ENCODE data around the gene STAG2. TPM values are rescaled to one million over a fixed set of nuclear protein-coding genes. Genes with fewer than 3 reads are reported as not detected.

Gene STAG2
- total and polyA plus RNA-seq, 4 experiments from 2014 or later: 47.8 to 124 (median 87.2) TPM

- Histone ChIP-seq H3K27me3 (ENCODE audit: insufficient read depth, low read length) (no peaks in the 10 kb centered on the region), H3K36me3 (ENCODE audit: insufficient read depth, low read length) (no peaks in the 10 kb centered on the region), H3K27ac (ENCODE audit: low read depth, low read length) (no peak overlapping the region), H3K4me3 (ENCODE audit: low read length in 2 of 2) (no peak overlapping the region), H3K4me1 (ENCODE audit: insufficient read depth, low read length) (peaks cover 54% of the 10 kb centered on the region), H3K9me3 (ENCODE audit: control insufficient read depth in 1 of 2, low read length in 2 of 2) (no peaks in the 10 kb centered on the region)
- ChIA-PET CTCF (ENCODE audit: partially characterized antibody) (interaction anchor here (0.9 kb wide), 1 partner anchor 27 kb away, joined by 3 read pairs; no protein-coding TSS in a partner anchor), POLR2A (ENCODE audit: partially characterized antibody) (no interaction called here)
- DNase-seq: no peak
- Mint-ChIP-seq H3K27me3 (no peaks in the 10 kb centered on the region), H3K27ac (no peak overlapping the region), H3K36me3 (peaks cover 0 to 10% of the 10 kb centered on the region in 2 donors), H3K9me3 (peaks cover 0 to 2% (median 0%) of the 10 kb centered on the region in 8 donors), H3K4me1 (peaks cover 26 to 60% (median 34%) of the 10 kb centered on the region in 4 donors), H3K4me3 (no peak overlapping the region)
- intact Hi-C loops (cut with micrococcal nuclease): no loop called here
Measured at GRCh38 chrX:123973921-123974320, 12.4 kb downstream of the STAG2 start.

- intact Hi-C loops (cut with micrococcal nuclease): no loop called here
- H3K36me3 Mint-ChIP-seq: peaks cover 0 to 6% of the 10 kb centered on the region in 2 donors
- H3K27ac ChIP-seq (ENCODE audit: low read depth, low read length): no peak overlapping the region
- peaks cover 28 to 63% (median 38%) of the 10 kb centered on the region in 4 donors for H3K4me1 Mint-ChIP-seq
- no peak overlapping the region for H3K4me3 ChIP-seq (ENCODE audit: low read length in 2 of 2)
- H3K9me3 Mint-ChIP-seq: peaks cover 0 to 2% (median 0%) of the 10 kb centered on the region in 8 donors
- H3K36me3 ChIP-seq (ENCODE audit: insufficient read depth, low read length): no peaks in the 10 kb centered on the region
- peak overlapping the region in 1 of 8 donors; percentile 15 for H3K4me3 Mint-ChIP-seq
- CTCF ChIA-PET (ENCODE audit: partially characterized antibody): no interaction called here
- peak overlapping the region in 1 of 7 donors; percentile 42 for H3K27ac Mint-ChIP-seq
- H3K27me3 Mint-ChIP-seq: no peaks in the 10 kb centered on the region
- H3K9me3 ChIP-seq (ENCODE audit: control insufficient read depth in 1 of 2, low read length in 2 of 2): no peaks in the 10 kb centered on the region
- no peak for DNase-seq
- H3K4me1 ChIP-seq (ENCODE audit: insufficient read depth, low read length): peaks cover 61% of the 10 kb centered on the region
- POLR2A ChIA-PET (ENCODE audit: partially characterized antibody): no interaction called here
- H3K27me3 ChIP-seq (ENCODE audit: insufficient read depth, low read length): no peaks in the 10 kb centered on the region
Measured at GRCh38 chrX:123975180-123975579, 13.7 kb downstream of the STAG2 start.

GRCh38 chrX:123976706-123977316, 15.3 kb downstream of the STAG2 start:
- Histone ChIP-seq H3K4me3 (ENCODE audit: low read length in 2 of 2) (no peak overlapping the region), H3K9me3 (ENCODE audit: control insufficient read depth in 1 of 2, low read length in 2 of 2) (no peaks in the 10 kb centered on the region), H3K36me3 (ENCODE audit: insufficient read depth, low read length) (no peaks in the 10 kb centered on the region), H3K27me3 (ENCODE audit: insufficient read depth, low read length) (no peaks in the 10 kb centered on the region), H3K27ac (ENCODE audit: low read depth, low read length) (no peak overlapping the region), H3K4me1 (ENCODE audit: insufficient read depth, low read length) (peaks cover 59% of the 10 kb centered on the region)
- intact Hi-C loops (cut with micrococcal nuclease): loop anchor here (1.0 kb wide), 1 partner anchor 17 kb away; no protein-coding TSS in a partner anchor
- peak overlapping the region in 3 of 7 donors; percentile 12 to 65 (median 43) for H3K27ac Mint-ChIP-seq
- no peaks in the 10 kb centered on the region for H3K27me3 Mint-ChIP-seq
- no peaks in the 10 kb centered on the region for H3K36me3 Mint-ChIP-seq
- peak overlapping the region in 5 of 8 donors; percentile 0 to 59 (median 24) for H3K4me3 Mint-ChIP-seq
- ChIA-PET POLR2A (ENCODE audit: partially characterized antibody) (interaction anchor here (0.9 to 2.2 kb wide), 4 partner anchors 9 to 17 kb away, joined by 3 to 6 read pairs (median 4); no protein-coding TSS in a partner anchor), CTCF (ENCODE audit: partially characterized antibody) (interaction anchor here (0.7 to 2.8 kb wide), 5 partner anchors 14 to 144 kb away, joined by 3 to 8 read pairs (median 5); no protein-coding TSS in a partner anchor)
- no peaks in the 10 kb centered on the region for H3K9me3 Mint-ChIP-seq
- peak in 2 of 5 donors; percentile 21 to 26 for DNase-seq
- H3K4me1 Mint-ChIP-seq: peaks cover 30 to 62% (median 37%) of the 10 kb centered on the region in 4 donors

GRCh38 chrX:123983240-123983639, 21.7 kb downstream of the STAG2 start:
- peak overlapping the region in 4 of 7 donors; percentile 11 to 74 (median 37) for H3K27ac Mint-ChIP-seq
- H3K9me3 Mint-ChIP-seq: no peaks in the 10 kb centered on the region
- Histone ChIP-seq H3K27ac (ENCODE audit: low read depth, low read length) (no peak overlapping the region), H3K4me1 (ENCODE audit: insufficient read depth, low read length) (peaks cover 55% of the 10 kb centered on the region), H3K36me3 (ENCODE audit: insufficient read depth, low read length) (no peaks in the 10 kb centered on the region), H3K27me3 (ENCODE audit: insufficient read depth, low read length) (no peaks in the 10 kb centered on the region), H3K9me3 (ENCODE audit: control insufficient read depth in 1 of 2, low read length in 2 of 2) (no peaks in the 10 kb centered on the region), H3K4me3 (ENCODE audit: low read length in 2 of 2) (no peak overlapping the region)
- ChIA-PET POLR2A (ENCODE audit: partially characterized antibody) (interaction anchor here (0.7 kb wide), 1 partner anchor 15 kb away, joined by 3 read pairs; no protein-coding TSS in a partner anchor), CTCF (ENCODE audit: partially characterized antibody) (interaction anchor here (2.1 kb wide), 1 partner anchor 150 kb away, joined by 4 read pairs; no protein-coding TSS in a partner anchor)
- DNase-seq: no peak
- intact Hi-C loops (cut with micrococcal nuclease): no loop called here
- no peaks in the 10 kb centered on the region for H3K27me3 Mint-ChIP-seq
- H3K4me3 Mint-ChIP-seq: peak overlapping the region in 3 of 8 donors; percentile 6 to 78 (median 6)
- H3K36me3 Mint-ChIP-seq: peaks cover 0 to 6% of the 10 kb centered on the region in 2 donors
- H3K4me1 Mint-ChIP-seq: peaks cover 35 to 69% (median 50%) of the 10 kb centered on the region in 4 donors

- ChIA-PET POLR2A (ENCODE audit: partially characterized antibody) (interaction anchor here (1.0 to 1.3 kb wide), 2 partner anchors 10 to 27 kb away, joined by 3 to 4 read pairs; no protein-coding TSS in a partner anchor), CTCF (ENCODE audit: partially characterized antibody) (no interaction called here)
- Mint-ChIP-seq H3K9me3 (no peaks in the 10 kb centered on the region), H3K27me3 (no peaks in the 10 kb centered on the region), H3K27ac (no peak overlapping the region), H3K4me3 (no peak overlapping the region), H3K4me1 (peaks cover 35 to 67% (median 51%) of the 10 kb centered on the region in 4 donors), H3K36me3 (peaks cover 0 to 18% of the 10 kb centered on the region in 2 donors)
- Histone ChIP-seq H3K9me3 (ENCODE audit: control insufficient read depth in 1 of 2, low read length in 2 of 2) (no peaks in the 10 kb centered on the region), H3K27ac (ENCODE audit: low read depth, low read length) (no peak overlapping the region), H3K4me3 (ENCODE audit: low read length in 2 of 2) (no peak overlapping the region), H3K4me1 (ENCODE audit: insufficient read depth, low read length) (peaks cover 43% of the 10 kb centered on the region), H3K27me3 (ENCODE audit: insufficient read depth, low read length) (no peaks in the 10 kb centered on the region), H3K36me3 (ENCODE audit: insufficient read depth, low read length) (no peaks in the 10 kb centered on the region)
- no peak for DNase-seq
- intact Hi-C loops (cut with micrococcal nuclease): no loop called here
Measured at GRCh38 chrX:123986377-123986776, 24.9 kb downstream of the STAG2 start.

GRCh38 chrX:123988423-123989111, 27.1 kb downstream of the STAG2 start:
- Histone ChIP-seq H3K9me3 (ENCODE audit: control insufficient read depth in 1 of 2, low read length in 2 of 2) (no peaks in the 10 kb centered on the region), H3K27ac (ENCODE audit: low read depth, low read length) (no peak overlapping the region), H3K27me3 (ENCODE audit: insufficient read depth, low read length) (no peaks in the 10 kb centered on the region), H3K36me3 (ENCODE audit: insufficient read depth, low read length) (no peaks in the 10 kb centered on the region), H3K4me3 (ENCODE audit: low read length in 2 of 2) (no peak overlapping the region), H3K4me1 (ENCODE audit: insufficient read depth, low read length) (peaks cover 48% of the 10 kb centered on the region)
- H3K27me3 Mint-ChIP-seq: no peaks in the 10 kb centered on the region
- H3K27ac Mint-ChIP-seq: peak overlapping the region in 4 of 7 donors; percentile 28 to 83 (median 70)
- peak overlapping the region in 5 of 8 donors; percentile 18 to 62 (median 33) for H3K4me3 Mint-ChIP-seq
- CTCF ChIA-PET (ENCODE audit: partially characterized antibody): no interaction called here
- H3K4me1 Mint-ChIP-seq: peaks cover 25 to 61% (median 44%) of the 10 kb centered on the region in 4 donors
- H3K36me3 Mint-ChIP-seq: peaks cover 3 to 18% of the 10 kb centered on the region in 2 donors
- POLR2A ChIA-PET (ENCODE audit: partially characterized antibody): no interaction called here
- intact Hi-C loops (cut with micrococcal nuclease): no loop called here
- no peaks in the 10 kb centered on the region for H3K9me3 Mint-ChIP-seq
- no peak for DNase-seq

- Histone ChIP-seq H3K27me3 (ENCODE audit: insufficient read depth, low read length) (no peaks in the 10 kb centered on the region), H3K4me3 (ENCODE audit: low read length in 2 of 2) (no peak overlapping the region), H3K4me1 (ENCODE audit: insufficient read depth, low read length) (peaks cover 48% of the 10 kb centered on the region), H3K36me3 (ENCODE audit: insufficient read depth, low read length) (no peaks in the 10 kb centered on the region), H3K27ac (ENCODE audit: low read depth, low read length) (no peak overlapping the region), H3K9me3 (ENCODE audit: control insufficient read depth in 1 of 2, low read length in 2 of 2) (no peaks in the 10 kb centered on the region)
- peaks cover 3 to 18% of the 10 kb centered on the region in 2 donors for H3K36me3 Mint-ChIP-seq
- peak overlapping the region in 1 of 7 donors; percentile 69 for H3K27ac Mint-ChIP-seq
- ChIA-PET POLR2A (ENCODE audit: partially characterized antibody) (no interaction called here), CTCF (ENCODE audit: partially characterized antibody) (no interaction called here)
- no peaks in the 10 kb centered on the region for H3K27me3 Mint-ChIP-seq
- H3K4me3 Mint-ChIP-seq: no peak overlapping the region
- DNase-seq: no peak
- peaks cover 23 to 65% (median 45%) of the 10 kb centered on the region in 4 donors for H3K4me1 Mint-ChIP-seq
- intact Hi-C loops (cut with micrococcal nuclease): no loop called here
- H3K9me3 Mint-ChIP-seq: no peaks in the 10 kb centered on the region
Measured at GRCh38 chrX:123989235-123989634, 27.7 kb downstream of the STAG2 start.

Measured in CD4-positive, alpha-beta memory T cell (primary cell).